H9 (cell line): ENCODE results near the gene VEZF1. TPM values are rescaled to one million over a fixed set of nuclear protein-coding genes. Genes with fewer than 3 reads are reported as not detected.
A peak's percentile ranks its signal among the peaks of the same experiment; 100 is the strongest.

ENCODE experiments used
- DNase-seq: peaks from one replicate; pipeline ENCODE4 v3.0.0-alpha.2; 2017
- H2AFZ ChIP-seq: one replicate; pipeline ENCODE4 v1.6.1; 2013; ENCODE audit warnings: mild to moderate bottlenecking, low read length, control low read depth, moderate library complexity
- H2AK5ac ChIP-seq: 2 replicates; pipeline ENCODE4 v1.6.1; 2013; ENCODE audit warnings: low read length, control low read depth, mixed read lengths; ENCODE audit not compliant: insufficient read length
- H2BK120ac ChIP-seq: one replicate; pipeline ENCODE4 v1.6.1; 2013; ENCODE audit warnings: low read depth, mild to moderate bottlenecking, low read length, control low read depth, inconsistent platforms; ENCODE audit not compliant: poor library complexity, severe bottlenecking
- H2BK12ac ChIP-seq: 2 replicates; pipeline ENCODE4 v1.6.1; 2013; ENCODE audit warnings: low read length, control low read depth, mixed read lengths, low read depth; ENCODE audit not compliant: insufficient read length
- H2BK15ac ChIP-seq: 2 replicates; pipeline ENCODE4 v1.6.1; 2013; ENCODE audit warnings: low read depth, low read length, control low read depth
- H2BK20ac ChIP-seq: one replicate; pipeline ENCODE4 v1.6.1; 2013; ENCODE audit warnings: low read depth, mild to moderate bottlenecking, low read length, control low read depth, inconsistent platforms; ENCODE audit not compliant: poor library complexity, severe bottlenecking
- H2BK5ac ChIP-seq: 2 replicates; pipeline ENCODE4 v1.6.1; 2013; ENCODE audit warnings: low read length, control low read depth, mixed read lengths; ENCODE audit not compliant: insufficient read length
- H3K14ac ChIP-seq: 2 replicates; pipeline ENCODE4 v1.6.1; 2013; ENCODE audit warnings: low read length, control low read depth; ENCODE audit not compliant: insufficient read depth
- H3K18ac ChIP-seq: 2 replicates; pipeline ENCODE4 v1.6.1; 2013; ENCODE audit warnings: low read depth, mild to moderate bottlenecking, mixed read lengths, low read length, control low read depth; ENCODE audit not compliant: insufficient read length
- H3K23ac ChIP-seq: 2 replicates; pipeline ENCODE4 v1.6.1; 2013; ENCODE audit warnings: low read length, control low read depth, mixed read lengths, low read depth; ENCODE audit not compliant: insufficient read length
- H3K23me2 ChIP-seq: 2 replicates; pipeline ENCODE4 v1.6.1; 2013; ENCODE audit warnings: low read depth, mild to moderate bottlenecking, mixed read lengths, low read length, control low read depth; ENCODE audit not compliant: insufficient read length, poor library complexity, severe bottlenecking
- H3K27ac ChIP-seq: 2 replicates; pipeline ENCODE4 v1.5.1; 2013; ENCODE audit warnings: low read length, control low read depth, mixed read lengths, low read depth; ENCODE audit not compliant: insufficient read length
- H3K27me3 ChIP-seq: 2 replicates; pipeline ENCODE4 v1.6.1; 2013; ENCODE audit warnings: low read length, control low read depth, inconsistent platforms; ENCODE audit not compliant: insufficient read depth
- H3K4ac ChIP-seq: 2 replicates; pipeline ENCODE4 v1.6.1; 2013; ENCODE audit warnings: low read depth, mild to moderate bottlenecking, control low read depth, inconsistent platforms, low read length, moderate library complexity
- H3K4me1 ChIP-seq: 2 replicates; pipeline ENCODE4 v1.6.1; 2013; ENCODE audit warnings: low read length, control low read depth, inconsistent platforms; ENCODE audit not compliant: insufficient read depth
- H3K4me2 ChIP-seq: 2 replicates; pipeline ENCODE4 v1.6.1; 2013; ENCODE audit warnings: low read length, control low read depth, mixed read lengths; ENCODE audit not compliant: insufficient read length, insufficient read depth
- H3K56ac ChIP-seq: 2 replicates; pipeline ENCODE4 v1.6.1; 2013; ENCODE audit warnings: low read depth, mild to moderate bottlenecking, mixed read lengths, low read length, control low read depth; ENCODE audit not compliant: insufficient read length
- H3K79me1 ChIP-seq: 2 replicates; pipeline ENCODE4 v1.6.1; 2013; ENCODE audit warnings: low read depth, mild to moderate bottlenecking, moderate library complexity, low read length, control low read depth, inconsistent platforms; ENCODE audit not compliant: insufficient read depth, poor library complexity, severe bottlenecking
- H3K79me2 ChIP-seq: 2 replicates; pipeline ENCODE4 v1.6.1; 2013; ENCODE audit warnings: low read length, control low read depth, inconsistent platforms; ENCODE audit not compliant: insufficient read depth
- H3K9ac ChIP-seq: 2 replicates; pipeline ENCODE4 v1.6.1; 2013; ENCODE audit warnings: low read length, control low read depth, mixed read lengths; ENCODE audit not compliant: insufficient read length; ENCODE audit errors: extremely low read depth
- H3K9me3 ChIP-seq: one replicate; pipeline ENCODE4 v1.6.1; 2013; ENCODE audit warnings: low read depth, low read length, inconsistent platforms; ENCODE audit not compliant: control insufficient read depth
- H3T11ph ChIP-seq: one replicate; pipeline ENCODE4 v1.6.1; 2013; ENCODE audit warnings: mild to moderate bottlenecking, low read length, control low read depth, inconsistent platforms
- H4K20me1 ChIP-seq: one replicate; pipeline ENCODE4 v1.6.1; 2013; ENCODE audit not compliant: control insufficient read depth, insufficient read length, insufficient read depth
- H4K5ac ChIP-seq: 2 replicates; pipeline ENCODE4 v1.6.1; 2013; ENCODE audit warnings: low read depth, mild to moderate bottlenecking, mixed read lengths, low read length, control low read depth; ENCODE audit not compliant: insufficient read length
- H4K8ac ChIP-seq: replicated peaks from 2 replicates; pipeline ENCODE4 v1.6.1; 2013; ENCODE audit warnings: low read length, control low read depth, mixed read lengths, low read depth; ENCODE audit not compliant: insufficient read length
- H4K91ac ChIP-seq: 2 replicates; pipeline ENCODE4 v1.6.1; 2013; ENCODE audit warnings: low read depth, mild to moderate bottlenecking, moderate library complexity, mixed read lengths, low read length, control low read depth; ENCODE audit not compliant: insufficient read length
- H3K27ac Mint-ChIP-seq, 3 experiments: 2 replicates in 2 of 3; 3 replicates in 1 of 3; pipeline ENCODE4 v1.8.0; 2020 to 2021; ENCODE audit warnings: mixed read lengths in 3 of 3, mild to moderate bottlenecking in 1 of 3, moderate library complexity in 1 of 3
- H3K27me3 Mint-ChIP-seq: 2 replicates; pipeline ENCODE4 v1.8.0; 2021; ENCODE audit warnings: low read depth, mild to moderate bottlenecking, moderate library complexity, mixed read lengths
- H3K36me3 Mint-ChIP-seq, 3 experiments: 2 replicates in 2 of 3; 3 replicates in 1 of 3; pipeline ENCODE4 v1.8.0; 2020 to 2021; ENCODE audit warnings: low read depth in 3 of 3, mixed read lengths in 3 of 3; ENCODE audit not compliant: insufficient read depth in 1 of 3
- H3K4me1 Mint-ChIP-seq, 2 experiments: 2 replicates each; pipeline ENCODE4 v1.8.0; 2020; ENCODE audit warnings: mixed read lengths in 2 of 2
- H3K4me3 Mint-ChIP-seq, 2 experiments: 2 replicates in 1 of 2; 3 replicates in 1 of 2; pipeline ENCODE4 v1.8.0; 2020 to 2021; ENCODE audit warnings: mild to moderate bottlenecking in 2 of 2, mixed read lengths in 2 of 2, moderate library complexity in 1 of 2
- H3K9me3 Mint-ChIP-seq, 2 experiments: 2 replicates in 1 of 2; 3 replicates in 1 of 2; pipeline ENCODE4 v1.8.0; 2020; ENCODE audit warnings: mild to moderate bottlenecking in 2 of 2, mixed read lengths in 2 of 2, moderate library complexity in 1 of 2
- WGBS: extraction: QIAGEN DNeasy Blood & Tissue Kit; methylation state at CpG from one replicate; pipeline ENCODE4 v1.1.7; 2013; ENCODE audit warnings: missing lambda C conversion rate, low lambda C conversion rate, mixed read lengths; ENCODE audit not compliant: insufficient read length; ENCODE audit errors: extremely low coverage; 5-methylcytosine and 5-hydroxymethylcytosine counted together
- total RNA-seq: library from RNA; stranded (reverse); gene quantifications from 2 replicates; pipeline ENCODE4 v1.2.1, GENCODE V29; 2021
- TF ChIP-seq, protein P1 (sequence below): fragments of 200-600 bp; sonication (generic); conservative IDR thresholded peaks from 3 replicates; pipeline ENCODE4 v1.8.0; 2021; ENCODE audit warnings: antibody characterized with exemption, mild to moderate bottlenecking

VEZF1 gene
- total RNA-seq, 1 experiment from 2014 or later: 58.1 TPM

DNA sequence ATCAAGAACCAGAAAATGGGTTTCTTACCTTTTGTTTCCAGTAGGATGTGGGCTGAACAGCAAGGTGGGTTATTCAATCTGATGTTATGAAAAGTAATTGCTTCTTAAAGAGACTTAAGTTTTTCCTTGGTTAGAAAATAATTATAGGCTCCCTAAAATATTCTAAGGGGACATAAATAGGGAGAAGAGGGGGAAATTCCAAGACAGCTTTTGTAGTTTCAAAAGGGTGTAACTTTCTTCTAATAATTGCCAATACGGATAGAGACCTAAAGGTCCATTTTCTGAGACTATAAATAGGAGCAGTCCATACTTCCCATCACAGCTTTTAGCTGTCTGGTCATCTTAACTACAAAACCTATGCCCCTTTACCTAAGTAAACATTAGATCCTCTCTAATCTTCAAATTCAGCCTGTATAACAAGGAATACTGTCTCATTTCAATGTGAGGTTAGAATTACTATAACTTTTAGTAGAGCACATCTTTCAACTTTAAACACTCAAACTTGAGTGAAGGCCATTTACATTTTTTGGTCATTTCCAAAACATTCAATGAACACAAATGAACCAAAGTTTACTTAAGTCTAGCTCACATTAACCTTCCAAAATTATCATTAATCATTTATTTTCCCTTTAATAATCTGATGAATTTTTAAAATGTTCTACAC, 13.5 kb upstream of the VEZF1 start:
- Histone ChIP-seq H3K23me2 (peaks cover 3% of the 10 kb centered on the region), H3K56ac (no peak overlapping the region)

More for the DNA sequence above, 13.5 kb upstream of the VEZF1 start:
- H4K8ac ChIP-seq: no peak overlapping the region
- no peak overlapping the region for H2BK120ac ChIP-seq
- no peak overlapping the region for H3T11ph ChIP-seq
- peaks cover 31 to 36% of the 10 kb centered on the region in 2 experiments for H3K4me1 Mint-ChIP-seq
- WGBS: no CpG with 5 or more reads among the region's 1 CpG
- H3K9me3 Mint-ChIP-seq: peaks cover 1% of the 10 kb centered on the region in 2 experiments; a peak in 2 of 5 replicates
- no peak overlapping the region for H4K5ac ChIP-seq
- TF ChIP-seq, protein P1, sequence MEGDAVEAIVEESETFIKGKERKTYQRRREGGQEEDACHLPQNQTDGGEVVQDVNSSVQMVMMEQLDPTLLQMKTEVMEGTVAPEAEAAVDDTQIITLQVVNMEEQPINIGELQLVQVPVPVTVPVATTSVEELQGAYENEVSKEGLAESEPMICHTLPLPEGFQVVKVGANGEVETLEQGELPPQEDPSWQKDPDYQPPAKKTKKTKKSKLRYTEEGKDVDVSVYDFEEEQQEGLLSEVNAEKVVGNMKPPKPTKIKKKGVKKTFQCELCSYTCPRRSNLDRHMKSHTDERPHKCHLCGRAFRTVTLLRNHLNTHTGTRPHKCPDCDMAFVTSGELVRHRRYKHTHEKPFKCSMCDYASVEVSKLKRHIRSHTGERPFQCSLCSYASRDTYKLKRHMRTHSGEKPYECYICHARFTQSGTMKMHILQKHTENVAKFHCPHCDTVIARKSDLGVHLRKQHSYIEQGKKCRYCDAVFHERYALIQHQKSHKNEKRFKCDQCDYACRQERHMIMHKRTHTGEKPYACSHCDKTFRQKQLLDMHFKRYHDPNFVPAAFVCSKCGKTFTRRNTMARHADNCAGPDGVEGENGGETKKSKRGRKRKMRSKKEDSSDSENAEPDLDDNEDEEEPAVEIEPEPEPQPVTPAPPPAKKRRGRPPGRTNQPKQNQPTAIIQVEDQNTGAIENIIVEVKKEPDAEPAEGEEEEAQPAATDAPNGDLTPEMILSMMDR: no peak
- H2AK5ac ChIP-seq: no peak overlapping the region
- H3K23ac ChIP-seq: no peak overlapping the region
- no peak overlapping the region for H2BK20ac ChIP-seq
- no peak overlapping the region for H4K91ac ChIP-seq
- no peaks in the 10 kb centered on the region for H3K27me3 ChIP-seq
- H3K4me1 ChIP-seq: peaks cover 3% of the 10 kb centered on the region; the same call in 1 of the 2 replicates
- H3K27me3 Mint-ChIP-seq: no peaks in the 10 kb centered on the region; the same call in 1 of the 2 replicates
- DNase-seq: no peak
- H4K20me1 ChIP-seq: no peaks in the 10 kb centered on the region
- H3K79me2 ChIP-seq: peaks cover 21% of the 10 kb centered on the region
- peaks cover 42 to 88% (median 70%) of the 10 kb centered on the region in 3 experiments for H3K36me3 Mint-ChIP-seq
- no peaks in the 10 kb centered on the region for H3K9me3 ChIP-seq
- H3K4me3 Mint-ChIP-seq: no peak overlapping the region
- H3K9ac ChIP-seq: no peak overlapping the region
- H2AFZ ChIP-seq: no peak overlapping the region
- no peak overlapping the region for H2BK15ac ChIP-seq
- H3K79me1 ChIP-seq: no peaks in the 10 kb centered on the region
- no peak overlapping the region for H2BK5ac ChIP-seq
- no peak overlapping the region for H3K4ac ChIP-seq
- no peak overlapping the region for H3K18ac ChIP-seq
- H3K14ac ChIP-seq: no peak overlapping the region
- H3K27ac ChIP-seq: no peak overlapping the region
- no peak overlapping the region for H2BK12ac ChIP-seq
- H3K4me2 ChIP-seq: no peak overlapping the region
- H3K27ac Mint-ChIP-seq: peak overlapping the region in 1 of 3 experiments; percentile 82; a peak in 2 of 7 replicates
